Esophagus muscularis mucosa (tissue), 3 donors: ENCODE measurements around the gene TRAPPC12.

ENCODE experiments used
- POLR2A ChIP-seq: fragments of 450-650 bp; IDR thresholded peaks from one replicate; pipeline ENCODE4 v1.6.1; 2017; ENCODE audit warnings: antibody characterized with exemption, moderate library complexity, mild to moderate bottlenecking, low read depth
- POLR2AphosphoS5 ChIP-seq, 2 donors: sonication (generic); formaldehyde crosslinking; IDR thresholded peaks; one replicate each; pipeline ENCODE4 v1.6.1; 2017; ENCODE audit warnings: antibody characterized with exemption in 2 of 2
- TF ChIP-seq, protein P1 (sequence below), 3 experiments: fragments of 200-600 bp in 2 of 3; fragments of 450-650 bp in 1 of 3; sonication (generic) in 2 of 3; IDR thresholded peaks; one replicate each; pipeline ENCODE4 v1.5.1; 2017 to 2019; ENCODE audit warnings: antibody characterized with exemption in 3 of 3, mild to moderate bottlenecking in 2 of 3, moderate library complexity in 1 of 3

DNA sequence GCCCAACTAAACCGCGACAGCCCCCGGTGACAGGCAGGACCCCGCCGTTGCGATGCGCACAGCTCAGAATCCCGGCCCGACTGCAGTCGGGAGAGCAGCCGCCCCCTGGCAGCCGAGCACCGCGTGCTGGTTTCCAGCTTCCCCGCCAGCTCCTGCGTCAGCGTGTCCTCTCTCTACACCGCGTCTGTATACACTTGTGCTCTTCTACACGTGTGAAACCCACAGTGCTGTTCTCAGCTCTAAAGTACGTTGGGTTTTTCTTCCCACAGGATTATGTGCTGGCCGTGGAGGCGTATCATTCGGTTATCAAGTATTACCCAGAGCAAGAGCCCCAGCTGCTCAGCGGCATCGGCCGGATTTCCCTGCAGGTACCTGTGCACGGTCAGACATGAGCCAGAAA lies 85.8 kb downstream of the TRAPPC12 start:
- TF ChIP-seq, protein P1, sequence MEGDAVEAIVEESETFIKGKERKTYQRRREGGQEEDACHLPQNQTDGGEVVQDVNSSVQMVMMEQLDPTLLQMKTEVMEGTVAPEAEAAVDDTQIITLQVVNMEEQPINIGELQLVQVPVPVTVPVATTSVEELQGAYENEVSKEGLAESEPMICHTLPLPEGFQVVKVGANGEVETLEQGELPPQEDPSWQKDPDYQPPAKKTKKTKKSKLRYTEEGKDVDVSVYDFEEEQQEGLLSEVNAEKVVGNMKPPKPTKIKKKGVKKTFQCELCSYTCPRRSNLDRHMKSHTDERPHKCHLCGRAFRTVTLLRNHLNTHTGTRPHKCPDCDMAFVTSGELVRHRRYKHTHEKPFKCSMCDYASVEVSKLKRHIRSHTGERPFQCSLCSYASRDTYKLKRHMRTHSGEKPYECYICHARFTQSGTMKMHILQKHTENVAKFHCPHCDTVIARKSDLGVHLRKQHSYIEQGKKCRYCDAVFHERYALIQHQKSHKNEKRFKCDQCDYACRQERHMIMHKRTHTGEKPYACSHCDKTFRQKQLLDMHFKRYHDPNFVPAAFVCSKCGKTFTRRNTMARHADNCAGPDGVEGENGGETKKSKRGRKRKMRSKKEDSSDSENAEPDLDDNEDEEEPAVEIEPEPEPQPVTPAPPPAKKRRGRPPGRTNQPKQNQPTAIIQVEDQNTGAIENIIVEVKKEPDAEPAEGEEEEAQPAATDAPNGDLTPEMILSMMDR (IDR thresholded peaks at IDR 0.05), result no peak
- TF ChIP-seq POLR2A (no peak), POLR2AphosphoS5 (IDR thresholded peaks at IDR 0.05) (no peak)
